ENCODE data around the gene SLC2A1.

- TF ChIP-seq POLR2A (IDR thresholded peaks at IDR 0.05; ENCODE audit: low read length) (no peak), GATA1 (IDR thresholded peaks at IDR 0.05; ENCODE audit: low read depth, low read length) (no peak)
Measured at GRCh38 chr1:42983693-42984092, 25.0 kb upstream of the SLC2A1 start.

Measured in erythroblast (primary cell).